CD4-positive, alpha-beta T cell (primary cell): ENCODE results near the gene TUT4. TPM values are rescaled to one million over a fixed set of nuclear protein-coding genes. Genes with fewer than 3 reads are reported as not detected.

ENCODE experiments used
- ATAC-seq: fragments of 200-7000 bp; cut with Tn5 transposase; one replicate; pipeline ENCODE4 v1.10.0; 2022; ENCODE audit warnings: mild to moderate bottlenecking; ENCODE audit not compliant: poor library complexity
- CTCF ChIA-PET: fragments of 350-600 bp; sonication (Branson Sonifier 250); formaldehyde crosslinking; loops from one replicate; lab custom pipeline; 2021; ENCODE audit warnings: antibody characterized with exemption, inconsistent platforms; lab: Charles Lee
- POLR2A ChIA-PET: fragments of 350-600 bp; sonication (Branson Sonifier 250); formaldehyde crosslinking; loops from one replicate; lab custom pipeline; 2021; ENCODE audit warnings: antibody characterized with exemption, inconsistent platforms; lab: Charles Lee
- DNase-seq, 14 experiments: peaks; one replicate each; pipeline ENCODE4 v3.0.0-alpha.2; 2013 to 2020; ENCODE audit warnings: mixed read lengths in 2 of 14
- H3K27ac ChIP-seq, 2 donors: one replicate each; pipeline versions ENCODE4 v1.5.1 to v1.7.0; 2013; ENCODE audit warnings: low read length in 2 of 2, low read depth in 1 of 2, mild to moderate bottlenecking in 1 of 2
- H3K27me3 ChIP-seq, 2 experiments: 1 replicate in 1 of 2; 2 replicates in 1 of 2; pipeline versions ENCODE4 v1.6.1 to v1.7.0; 2013; ENCODE audit warnings: low read length in 2 of 2, control low read depth in 1 of 2, mild to moderate bottlenecking in 1 of 2, moderate library complexity in 1 of 2; ENCODE audit not compliant: insufficient read depth in 2 of 2, control insufficient read depth in 1 of 2
- H3K36me3 ChIP-seq: one replicate; pipeline ENCODE4 v1.6.1; 2013; ENCODE audit warnings: low read length, control low read depth; ENCODE audit not compliant: insufficient read depth
- H3K4me1 ChIP-seq: one replicate; pipeline ENCODE4 v1.6.1; 2013; ENCODE audit warnings: low read length, control low read depth; ENCODE audit not compliant: insufficient read depth
- H3K4me3 ChIP-seq: one replicate; pipeline ENCODE4 v1.5.1; 2013; ENCODE audit warnings: mild to moderate bottlenecking, low read length, moderate library complexity
- H3K9me3 ChIP-seq, 2 experiments: 1 replicate in 1 of 2; 2 replicates in 1 of 2; pipeline versions ENCODE4 v1.6.1 to v1.7.0; 2013; ENCODE audit warnings: low read length in 2 of 2, mild to moderate bottlenecking in 2 of 2, control low read depth in 1 of 2, moderate library complexity in 1 of 2; ENCODE audit not compliant: control insufficient read depth in 1 of 2, insufficient read depth in 1 of 2
- H3K27ac Mint-ChIP-seq: one replicate; pipeline ENCODE4 v1.8.0; 2020; ENCODE audit warnings: mixed read lengths
- H3K27me3 Mint-ChIP-seq: one replicate; pipeline ENCODE4 v1.8.0; 2021; ENCODE audit warnings: mixed read lengths
- H3K36me3 Mint-ChIP-seq: one replicate; pipeline ENCODE4 v1.8.0; 2021; ENCODE audit warnings: low read depth, mixed read lengths
- H3K4me1 Mint-ChIP-seq: one replicate; pipeline ENCODE4 v1.8.0; 2021; ENCODE audit warnings: low read depth, mixed read lengths
- H3K4me3 Mint-ChIP-seq: one replicate; pipeline ENCODE4 v1.8.0; 2020; ENCODE audit warnings: mild to moderate bottlenecking, mixed read lengths
- H3K9me3 Mint-ChIP-seq: one replicate; pipeline ENCODE4 v1.8.0; 2020; ENCODE audit warnings: mixed read lengths
- CTCF ChIP-seq: fragments of 200-600 bp; IDR thresholded peaks from one replicate; pipeline ENCODE4 v1.8.0; 2022; ENCODE audit warnings: antibody characterized with exemption, mild to moderate bottlenecking
- intact Hi-C, 2 experiments: fragments of 100-400 bp; cut with DNase I in 1 of 2; cut with micrococcal nuclease in 1 of 2; formaldehyde crosslinking; loops; one replicate each; pipeline versions ENCODE4 v1.15.1 to v1.9.0; 2023 to 2025; cut with DNase I, micrococcal nuclease
- total RNA-seq, 174 experiments: library from RNA in 2 of 174; stranded (reverse) in 2 of 174; gene quantifications; one replicate each; pipeline ENCODE4 v1.2.3 and lab custom pipeline; 2021 to 2026

Gene TUT4
- total RNA-seq, 2 experiments from 2014 or later = 141 to 147 TPM

GRCh38 chr1:52520148-52520547 lies 32.7 kb downstream of the TUT4 start:
- no peak overlapping the region for H3K27ac Mint-ChIP-seq
- ATAC-seq = no peak
- no peaks in the 10 kb centered on the region for H3K9me3 Mint-ChIP-seq
- Histone ChIP-seq H3K9me3 (no peaks in the 10 kb centered on the region), H3K36me3 (peaks cover 28% of the 10 kb centered on the region), H3K4me3 (no peak overlapping the region), H3K4me1 (peaks cover 9% of the 10 kb centered on the region), H3K27me3 (no peaks in the 10 kb centered on the region), H3K27ac (no peak overlapping the region)
- no peak for TF ChIP-seq CTCF
- POLR2A ChIA-PET = interaction anchor here (0.8 kb wide), 1 partner anchor 34 kb away, joined by 3 read pairs; no protein-coding TSS in a partner anchor
- H3K36me3 Mint-ChIP-seq = peaks cover 68% of the 10 kb centered on the region
- no peaks in the 10 kb centered on the region for H3K27me3 Mint-ChIP-seq
- DNase-seq = no peak
- intact Hi-C loops = loop anchor here in 1 of 2 experiments (2.0 to 5.0 kb wide), 2 partner anchors 15 to 37 kb away; no protein-coding TSS in a partner anchor
- no peak overlapping the region for H3K4me3 Mint-ChIP-seq
- CTCF ChIA-PET = no interaction called here
- H3K4me1 Mint-ChIP-seq = peaks cover 50% of the 10 kb centered on the region

- H3K27me3 Mint-ChIP-seq = no peaks in the 10 kb centered on the region
- no peaks in the 10 kb centered on the region for H3K9me3 Mint-ChIP-seq
- peaks cover 41% of the 10 kb centered on the region for H3K4me1 Mint-ChIP-seq
- no peak for DNase-seq
- intact Hi-C loops = loop anchor here in 1 of 2 experiments (5.0 kb wide), 1 partner anchor 33 kb away; the partner anchor contains the start of gene TUT4
- Histone ChIP-seq H3K4me3 (no peak overlapping the region), H3K27ac (no peak overlapping the region), H3K36me3 (peaks cover 26% of the 10 kb centered on the region), H3K27me3 (no peaks in the 10 kb centered on the region), H3K9me3 (no peaks in the 10 kb centered on the region), H3K4me1 (peaks cover 7% of the 10 kb centered on the region)
- peaks cover 70% of the 10 kb centered on the region for H3K36me3 Mint-ChIP-seq
- ChIA-PET CTCF (no interaction called here), POLR2A (no interaction called here)
- ATAC-seq = no peak
- H3K27ac Mint-ChIP-seq = no peak overlapping the region
- H3K4me3 Mint-ChIP-seq = no peak overlapping the region
- no peak for TF ChIP-seq CTCF
Observed at GRCh38 chr1:52518962-52519361, 33.9 kb downstream of the TUT4 start.

- H3K4me1 ChIP-seq = no peaks in the 10 kb centered on the region
- no peaks in the 10 kb centered on the region for H3K27me3 ChIP-seq
- Mint-ChIP-seq H3K27ac (no peak overlapping the region), H3K4me3 (no peak overlapping the region), H3K27me3 (no peaks in the 10 kb centered on the region), H3K9me3 (no peaks in the 10 kb centered on the region), H3K36me3 (peaks cover 92% of the 10 kb centered on the region), H3K4me1 (peaks cover 16% of the 10 kb centered on the region)
- ATAC-seq (no peak), DNase-seq (no peak)
- TF ChIP-seq CTCF = no peak
- POLR2A ChIA-PET = interaction anchor here (1.5 kb wide), 1 partner anchor 41 kb away, joined by 4 read pairs; the partner anchor contains the start of gene TUT4
- CTCF ChIA-PET = no interaction called here
- no peak overlapping the region for H3K27ac ChIP-seq
- intact Hi-C loops = no loop called here
- no peaks in the 10 kb centered on the region for H3K9me3 ChIP-seq
- peaks cover 38% of the 10 kb centered on the region for H3K36me3 ChIP-seq
- H3K4me3 ChIP-seq = no peak overlapping the region
Observed at GRCh38 chr1:52511851-52512615, 40.9 kb downstream of the TUT4 start.
